Stimulated activated CD8-positive, alpha-beta memory T cell treated with anti-CD3 and anti-CD28 coated beads, Interleukin-12 subunit alpha, Interleukin-12 subunit beta, amount 100 ng/mL, for 4 hours (primary cell): ENCODE data around the gene MUC20.
"Not testable (repeated sequence)": the region's sequence is repeated elsewhere in the genome, so short reads cannot be mapped to it uniquely, and the experiment has no call there.

Experiments used
- DNase-seq: peaks from one replicate; pipeline ENCODE4 v3.0.0-alpha.2; 2020; ENCODE audit warnings: low read depth

The MUC20 gene

DNA sequence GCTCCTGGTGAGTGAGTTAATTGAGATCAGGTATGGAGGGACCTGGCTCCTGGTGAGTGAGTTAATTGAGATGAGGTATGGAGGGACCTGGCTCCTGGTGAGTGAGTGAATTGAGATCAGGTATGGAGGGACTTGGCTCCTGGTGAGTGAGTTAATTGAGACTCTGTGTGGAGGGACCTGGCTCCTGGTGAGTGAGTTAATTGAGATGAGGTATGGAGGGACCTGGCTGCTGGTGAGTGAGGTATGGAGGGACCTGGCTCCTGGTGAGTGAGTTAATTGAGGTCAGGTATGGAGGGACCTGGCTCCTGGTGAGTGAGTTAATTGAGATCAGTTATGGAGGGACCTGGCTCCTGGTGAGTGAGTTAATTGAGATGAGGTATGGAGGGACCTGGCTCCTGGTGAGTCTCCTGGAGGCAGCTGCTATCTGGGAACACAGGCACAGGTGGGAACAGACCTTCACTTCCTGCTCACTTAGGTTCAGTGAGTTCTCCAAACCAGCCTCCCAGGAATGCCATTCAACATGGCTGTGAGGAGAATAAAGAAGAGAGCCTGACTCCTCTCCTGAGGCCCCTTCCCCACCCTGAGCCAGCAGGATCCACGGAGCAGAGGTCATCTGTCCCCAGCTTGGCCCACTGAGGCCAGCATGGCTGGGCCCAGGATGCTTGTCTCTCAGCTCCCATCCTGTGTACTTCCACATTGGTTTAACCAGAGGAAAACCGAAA lies 9.5 kb upstream of the MUC20 start:
- not testable (repeated sequence) for DNase-seq

DNA sequence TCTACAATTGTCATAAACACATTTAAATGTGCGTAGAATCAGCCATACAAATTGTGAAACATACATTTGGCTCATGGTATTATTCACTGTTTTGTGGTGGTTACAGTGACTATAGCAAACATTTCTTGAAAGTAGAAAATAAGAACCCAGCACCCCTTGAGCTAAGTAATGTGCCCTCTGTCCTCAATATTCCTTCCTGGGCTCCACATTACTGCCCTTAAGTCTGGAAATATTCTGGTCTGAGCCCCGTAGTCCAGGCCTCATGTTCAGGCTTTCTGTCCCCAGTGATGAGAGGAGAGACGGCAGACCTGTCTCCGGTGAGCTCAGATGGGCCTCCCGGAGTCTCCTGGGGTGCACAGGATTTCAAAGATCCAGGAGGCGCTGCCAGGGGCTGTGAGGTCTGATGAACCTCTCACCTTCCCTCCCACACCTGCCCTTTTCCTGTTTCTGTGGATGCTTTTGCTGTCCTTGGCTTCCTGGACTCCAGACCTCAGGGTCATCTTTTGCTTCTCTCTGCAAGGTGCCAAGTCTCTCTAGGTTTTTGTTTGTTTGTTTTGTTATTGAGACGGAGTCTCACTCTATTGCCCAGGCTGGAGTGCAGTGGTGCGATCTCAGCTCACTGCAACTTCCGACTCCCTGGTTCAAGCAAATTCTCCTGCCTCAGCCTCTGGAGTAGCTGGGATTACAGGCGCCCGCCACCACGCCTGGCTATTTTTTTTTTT lies 8.8 kb upstream of the MUC20 start:
- no peak for DNase-seq

DNA sequence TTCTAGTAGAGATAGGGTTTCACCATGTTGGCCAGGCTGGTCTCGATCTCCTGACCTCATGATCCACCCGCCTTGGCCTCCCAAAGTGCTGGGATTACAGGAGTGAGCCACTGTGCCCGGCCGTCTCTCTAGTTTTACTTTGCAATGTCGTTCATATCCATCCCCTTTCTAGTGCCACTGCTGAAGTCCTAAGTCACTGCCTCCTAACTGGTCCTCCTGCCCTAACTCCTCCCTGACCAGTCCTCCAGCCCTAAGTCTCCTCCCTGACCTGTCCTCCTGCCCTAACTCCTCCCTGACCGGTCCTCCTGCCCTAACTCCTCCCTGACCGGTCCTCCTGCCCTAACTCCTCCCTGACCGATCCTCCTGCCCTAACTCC lies 8.3 kb upstream of the MUC20 start:
- DNase-seq = not testable (repeated sequence)

DNA sequence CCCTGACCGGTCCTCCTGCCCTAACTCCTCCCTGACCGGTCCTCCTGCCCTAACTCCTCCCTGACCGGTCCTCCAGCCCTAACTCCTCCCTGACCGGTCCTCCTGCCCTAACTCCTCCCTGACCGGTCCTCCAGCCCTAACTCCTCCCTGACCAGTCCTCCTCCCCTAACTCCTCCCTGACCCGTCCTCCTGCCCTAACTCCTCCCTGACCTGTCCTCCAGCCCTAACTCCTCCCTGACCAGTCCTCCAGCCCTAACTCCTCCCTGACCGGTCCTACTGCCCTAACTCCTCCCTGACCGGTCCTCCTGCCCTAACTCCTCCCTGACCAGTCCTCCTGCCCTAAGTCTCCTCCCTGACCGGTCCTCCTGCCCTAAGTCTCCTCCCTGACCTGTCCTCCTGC lies 7.6 kb upstream of the MUC20 start:
- not testable (repeated sequence) for DNase-seq

DNA sequence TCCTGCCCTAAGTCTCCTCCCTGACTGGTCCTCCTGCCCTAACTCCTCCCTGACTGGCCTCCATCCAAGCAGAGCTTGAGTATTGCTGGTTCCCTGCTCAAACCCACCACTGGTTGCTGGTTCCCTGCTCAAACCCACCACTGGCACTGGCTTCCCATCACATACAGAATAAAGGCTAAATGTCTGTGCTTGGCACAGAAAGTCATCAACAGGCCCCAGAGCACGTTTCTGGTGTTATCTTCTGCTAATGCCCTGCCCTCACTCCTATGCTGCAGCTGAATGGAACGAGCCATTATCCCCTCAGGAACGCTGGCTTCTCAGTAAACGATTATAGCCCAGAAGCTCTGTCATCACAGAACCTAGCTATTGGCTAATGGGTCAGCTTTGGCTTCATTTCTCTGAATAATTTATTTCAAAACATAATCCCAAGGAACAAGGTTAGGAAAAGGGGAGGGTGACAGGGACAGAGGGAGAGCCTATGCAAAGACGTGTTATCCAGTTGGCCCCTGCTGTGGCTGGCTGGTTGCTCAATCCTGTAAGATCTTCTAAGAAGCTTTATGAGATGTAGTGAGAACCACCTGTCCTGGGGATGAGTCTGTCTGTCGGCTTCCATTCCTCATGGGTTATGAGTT lies 6.3 kb upstream of the MUC20 start:
- no peak for DNase-seq

DNA sequence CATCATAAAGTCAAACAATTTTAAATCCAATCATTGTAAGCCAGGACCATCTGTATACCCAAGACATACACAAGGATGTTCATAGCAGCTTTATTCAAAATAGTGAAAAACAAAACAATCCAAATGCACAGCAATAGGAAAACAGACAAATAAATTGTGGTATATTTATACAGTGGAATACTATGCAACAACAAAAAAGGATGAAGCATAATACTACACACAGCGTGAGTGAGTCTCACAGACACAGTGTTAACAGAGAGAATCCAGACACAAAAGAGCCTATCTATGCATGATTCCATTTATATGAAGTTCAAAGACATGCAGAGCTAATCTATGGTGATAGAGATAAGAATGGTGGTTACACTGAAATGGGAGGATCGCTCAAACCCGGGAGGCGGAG lies 5.6 kb upstream of the MUC20 start:
- no peak for DNase-seq

DNA sequence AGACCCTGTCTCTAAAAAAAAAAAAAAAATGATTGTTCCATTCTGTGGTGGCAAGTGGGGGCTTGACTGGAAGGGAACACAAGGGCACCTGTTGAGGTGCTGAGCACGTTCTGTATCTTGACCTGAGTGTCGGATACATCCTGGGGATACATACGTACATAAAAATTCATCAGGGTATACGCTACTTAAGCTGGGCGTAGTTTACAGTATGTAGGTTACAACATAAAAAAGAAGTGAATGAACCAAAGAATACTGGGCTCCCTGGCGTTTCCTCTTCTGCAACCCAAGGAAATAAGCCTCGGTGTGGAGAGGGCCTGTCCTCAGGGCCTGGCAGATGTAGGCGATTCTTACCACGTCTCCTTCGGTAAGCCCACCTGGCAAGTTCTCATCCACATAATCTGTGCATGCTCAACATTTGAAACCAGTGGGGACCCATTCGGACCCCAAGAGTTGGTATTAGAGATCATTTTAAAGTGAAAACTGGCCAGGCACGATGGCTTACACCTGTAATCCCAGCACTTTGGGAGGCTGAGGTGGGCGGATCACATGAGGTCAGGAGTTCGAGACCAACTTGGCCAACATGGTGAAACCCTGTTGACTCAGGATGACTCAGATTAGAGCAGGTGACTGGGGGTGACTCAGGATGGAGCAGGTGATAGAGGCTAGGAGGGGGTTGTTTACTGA lies 5.1 kb upstream of the MUC20 start:
- DNase-seq = no peak

DNA sequence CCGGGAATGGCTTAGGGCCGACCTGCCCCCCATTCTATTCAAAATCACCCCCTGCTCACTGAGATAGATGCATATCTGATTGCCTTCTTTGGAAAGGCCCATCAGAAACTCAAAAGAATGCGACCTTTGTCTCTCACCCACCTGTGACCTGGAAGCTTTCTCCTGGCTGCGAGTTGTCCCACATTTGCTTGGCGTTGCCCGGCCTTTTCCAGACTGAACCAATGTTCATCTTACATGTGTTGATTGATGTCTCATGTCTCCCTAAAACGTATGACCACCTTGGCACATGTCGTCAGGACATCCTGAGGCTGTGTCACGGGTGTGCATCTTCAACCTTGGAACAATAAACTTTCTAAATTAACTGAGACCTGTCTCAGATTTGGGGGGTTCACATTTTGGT lies 3.4 kb upstream of the MUC20 start:
- DNase-seq = no peak

DNA sequence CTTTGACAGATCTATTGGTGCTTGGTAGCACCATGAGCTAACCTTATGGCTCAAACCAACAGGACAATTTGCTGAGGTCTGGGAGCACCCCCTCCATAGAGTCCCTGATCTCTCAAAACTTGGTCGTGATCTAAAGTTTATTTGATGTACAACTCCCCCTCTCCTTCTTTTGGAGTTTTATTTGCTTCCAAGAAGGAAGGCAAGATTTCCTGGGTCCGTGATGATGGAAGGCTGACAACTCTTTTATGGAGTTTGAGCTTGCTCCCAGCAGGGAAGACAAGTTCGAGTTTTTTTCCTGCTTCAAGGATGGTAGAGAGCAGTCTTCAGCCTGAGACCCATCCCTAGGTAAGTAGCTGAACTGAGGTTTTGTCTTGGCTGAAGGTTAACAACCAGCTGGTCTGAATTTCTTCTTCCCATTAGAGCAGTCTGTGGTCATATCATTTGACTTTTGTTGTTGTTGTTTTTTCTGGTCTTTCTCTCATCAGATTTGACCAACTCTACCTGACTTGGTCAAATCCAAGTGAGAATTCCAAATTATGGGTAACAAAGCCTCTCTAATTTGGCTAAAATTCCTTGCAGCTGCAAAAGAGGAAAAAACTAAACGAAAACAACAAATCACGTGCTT lies 2.8 kb upstream of the MUC20 start:
- DNase-seq = no peak

DNA sequence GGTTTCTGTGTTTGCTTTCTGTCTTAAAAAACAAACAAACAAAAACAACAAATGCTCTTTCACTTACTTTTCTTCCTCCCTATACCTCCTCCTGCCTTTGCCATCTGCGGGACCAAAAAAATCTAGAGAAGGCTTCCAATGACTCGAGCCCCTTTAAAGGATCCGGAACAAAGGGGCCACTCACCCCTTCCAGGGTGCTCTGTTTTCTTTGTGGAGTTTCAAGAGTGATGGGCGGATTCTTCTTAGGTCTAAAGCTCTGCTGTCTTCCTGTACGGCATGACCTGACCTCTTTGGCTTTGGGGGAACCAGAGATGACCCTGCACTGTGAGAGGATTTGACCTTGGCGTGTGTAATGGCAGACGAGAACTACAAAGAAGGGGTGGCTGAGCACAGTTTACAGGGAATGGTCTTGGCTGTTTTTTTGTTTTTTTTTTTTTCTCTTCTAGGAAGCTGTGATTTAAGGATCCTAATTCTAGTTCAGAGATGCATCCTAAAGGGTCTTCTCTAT lies 2.2 kb upstream of the MUC20 start:
- no peak for DNase-seq

DNA sequence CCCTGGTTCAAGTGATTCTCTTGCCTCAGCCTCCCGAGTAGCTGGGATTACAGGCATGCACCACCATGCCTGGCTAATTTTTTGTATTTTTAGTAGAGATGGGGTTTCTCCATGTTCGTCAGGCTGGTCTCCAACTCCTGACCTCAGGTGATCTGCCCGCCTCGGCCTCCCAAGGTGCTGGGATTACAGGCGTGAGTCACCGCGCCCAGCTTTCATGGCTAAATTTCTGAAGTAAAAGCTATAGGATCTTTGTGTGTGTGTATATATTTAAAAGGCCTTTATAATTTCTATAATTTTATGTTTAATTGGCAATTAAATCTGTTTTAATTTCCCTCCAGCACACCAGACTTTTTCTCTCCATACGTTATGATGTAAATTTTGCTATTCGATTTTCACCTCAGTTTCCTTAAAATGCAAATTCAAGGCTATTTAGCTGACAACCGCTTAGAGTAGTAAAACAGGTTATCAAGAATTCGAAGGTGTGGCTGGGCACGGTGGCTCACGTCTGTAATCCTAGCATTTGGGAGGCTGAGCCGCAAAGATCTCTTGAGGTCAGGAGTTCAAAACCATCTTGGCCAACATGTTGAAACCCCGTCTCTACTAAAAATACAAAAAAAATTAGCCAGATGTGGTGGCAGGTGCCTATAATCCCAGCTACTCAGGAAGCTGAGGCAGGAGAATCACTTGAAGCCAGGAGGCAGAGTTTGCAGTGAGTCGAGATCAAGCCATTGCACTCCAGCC lies 1.1 kb upstream of the MUC20 start:
- not testable (repeated sequence) for DNase-seq

DNA sequence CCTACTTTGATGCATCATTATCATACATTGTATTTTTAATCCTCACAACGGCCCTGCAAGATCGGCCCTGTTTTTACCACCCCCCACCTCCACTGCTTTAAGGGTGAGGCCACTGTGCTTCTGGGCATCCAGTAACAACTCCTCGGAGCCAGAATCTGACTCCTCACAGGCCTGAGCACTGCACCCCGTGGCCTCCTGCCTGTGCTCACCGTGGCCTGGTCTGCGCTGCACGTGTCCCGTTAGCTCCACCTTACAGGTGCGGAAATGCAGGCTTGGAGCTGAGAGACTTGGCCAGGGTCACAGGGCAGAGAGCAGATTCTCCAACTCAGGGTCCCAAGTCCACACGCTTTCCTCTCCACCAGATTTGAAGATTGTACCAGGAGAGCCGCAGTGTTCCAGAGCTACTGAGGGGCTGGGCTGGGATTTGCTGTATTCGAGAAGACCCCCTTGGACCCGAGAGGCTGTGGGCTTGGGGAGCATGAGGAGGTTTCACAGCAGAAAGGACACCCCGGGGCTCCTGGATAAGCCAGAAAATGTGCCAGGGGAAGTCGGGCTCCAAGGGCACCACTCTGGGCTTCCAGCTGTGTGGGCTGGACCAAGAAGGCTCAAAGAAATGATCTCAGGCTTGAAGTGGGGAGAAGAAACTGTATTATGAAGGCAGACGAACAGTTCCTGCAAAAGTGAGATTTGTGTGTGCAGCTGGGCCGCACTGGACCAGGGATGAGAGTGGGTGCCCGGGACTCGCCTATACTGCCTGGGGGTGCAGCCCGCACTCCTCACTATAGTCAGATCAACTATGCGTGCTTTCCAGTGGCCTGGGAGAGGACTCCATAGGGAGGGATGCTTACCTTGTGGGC lies 1.6 kb downstream of the MUC20 start:
- not testable (repeated sequence) for DNase-seq

DNA sequence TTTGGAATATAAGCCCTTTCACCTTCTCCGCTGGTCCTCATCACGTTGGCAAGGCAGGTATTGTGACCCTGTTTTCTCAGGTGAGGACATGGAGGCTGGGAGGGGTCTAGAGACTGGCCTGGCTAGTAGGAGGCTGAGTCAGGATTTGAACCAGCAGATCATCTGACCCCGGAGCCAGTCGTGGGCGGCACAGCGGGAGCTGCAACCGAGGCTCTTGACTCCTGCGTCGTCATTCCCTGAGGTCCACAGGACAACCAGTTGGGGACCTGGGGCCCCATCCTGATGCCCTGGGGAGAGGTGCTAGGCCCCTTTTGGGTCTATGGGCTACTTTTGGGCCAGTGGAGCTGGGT lies 2.2 kb downstream of the MUC20 start:
- not testable (repeated sequence) for DNase-seq

DNA sequence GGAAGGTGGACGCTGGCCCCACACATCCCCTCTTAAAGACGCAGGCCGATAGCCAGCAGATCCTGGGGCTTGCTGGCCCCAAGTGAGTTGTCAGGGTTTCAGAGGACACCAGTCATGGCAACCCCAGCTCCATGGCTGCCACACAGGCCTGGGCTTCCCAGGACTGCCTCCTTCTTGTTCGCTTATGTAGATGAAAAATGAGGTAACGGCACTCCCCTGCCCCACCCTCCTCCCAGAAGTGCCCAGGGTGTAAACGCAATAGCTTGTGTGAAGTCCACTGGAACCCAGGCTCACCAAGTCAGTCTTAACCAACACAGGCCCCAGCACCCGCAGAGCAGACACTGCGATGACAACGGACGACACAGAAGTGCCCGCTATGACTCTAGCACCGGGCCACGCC lies 3.6 kb downstream of the MUC20 start:
- DNase-seq = not testable (repeated sequence)

DNA sequence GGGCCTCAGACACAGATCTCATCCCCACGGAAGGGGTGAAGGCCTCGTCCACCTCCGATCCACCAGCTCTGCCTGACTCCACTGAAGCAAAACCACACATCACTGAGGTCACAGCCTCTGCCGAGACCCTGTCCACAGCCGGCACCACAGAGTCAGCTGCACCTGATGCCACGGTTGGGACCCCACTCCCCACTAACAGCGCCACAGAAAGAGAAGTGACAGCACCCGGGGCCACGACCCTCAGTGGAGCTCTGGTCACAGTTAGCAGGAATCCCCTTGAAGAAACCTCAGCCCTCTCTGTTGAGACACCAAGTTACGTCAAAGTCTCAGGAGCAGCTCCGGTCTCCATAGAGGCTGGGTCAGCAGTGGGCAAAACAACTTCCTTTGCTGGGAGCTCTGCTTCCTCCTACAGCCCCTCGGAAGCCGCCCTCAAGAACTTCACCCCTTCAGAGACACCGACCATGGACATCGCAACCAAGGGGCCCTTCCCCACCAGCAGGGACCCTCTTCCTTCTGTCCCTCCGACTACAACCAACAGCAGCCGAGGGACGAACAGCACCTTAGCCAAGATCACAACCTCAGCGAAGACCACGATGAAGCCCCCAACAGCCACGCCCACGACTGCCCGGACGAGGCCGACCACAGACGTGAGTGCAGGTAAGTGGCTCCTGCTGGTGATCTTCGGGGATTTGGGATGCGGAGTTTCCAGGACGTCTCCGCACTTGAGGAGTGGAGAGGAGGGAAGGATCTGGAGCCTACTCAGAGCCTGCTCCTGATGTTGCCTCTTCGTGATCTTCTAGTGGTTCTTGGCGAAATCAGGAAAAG lies 5.3 kb downstream of the MUC20 start:
- DNase-seq = not testable (repeated sequence)

DNA sequence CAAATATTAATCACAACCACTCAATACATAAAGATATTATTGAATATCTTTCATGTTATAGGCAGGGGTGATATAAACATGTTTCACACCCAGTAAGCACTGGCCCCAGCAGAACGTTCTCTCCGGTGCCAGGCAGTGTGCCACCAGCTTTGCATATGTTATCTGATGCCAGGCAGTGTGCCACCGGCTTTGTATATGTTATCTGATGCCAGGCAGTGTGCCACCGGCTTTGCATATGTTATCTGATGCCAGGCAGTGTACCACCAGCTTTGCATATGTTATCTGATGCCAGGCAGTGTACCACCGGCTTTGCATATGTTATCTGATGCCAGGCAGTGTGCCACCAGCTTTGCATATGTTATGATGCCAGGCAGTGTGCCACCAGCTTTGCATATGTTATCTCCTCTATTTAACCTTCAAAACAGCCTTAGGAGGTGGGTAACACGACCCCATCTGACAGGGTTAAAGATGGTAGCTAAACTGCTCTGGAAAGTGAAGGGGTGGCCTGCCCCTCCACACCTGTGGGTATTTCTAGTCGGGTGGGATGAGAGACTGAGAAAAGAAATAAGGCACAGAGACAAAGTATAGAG lies 6.9 kb downstream of the MUC20 start:
- no peak for DNase-seq

DNA sequence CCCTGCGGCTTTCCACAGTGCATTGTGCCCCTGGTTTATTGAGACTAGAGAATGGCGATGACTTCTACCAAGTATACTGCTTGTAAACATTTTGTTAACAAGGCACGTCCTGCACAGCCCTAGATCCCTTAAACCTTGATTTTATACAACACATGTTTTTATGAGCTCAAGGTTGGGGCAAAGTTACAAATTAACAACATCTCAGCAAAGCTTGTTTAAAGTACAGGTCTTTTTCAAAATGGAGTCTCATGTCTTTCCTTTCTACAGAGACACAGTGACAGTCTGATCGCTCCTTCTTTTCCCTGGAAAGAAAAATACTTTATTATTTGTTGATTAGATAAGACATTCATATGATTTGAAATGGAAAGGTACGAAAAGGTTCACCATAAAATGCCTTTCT lies 8.0 kb downstream of the MUC20 start:
- DNase-seq = not testable (repeated sequence)

DNA sequence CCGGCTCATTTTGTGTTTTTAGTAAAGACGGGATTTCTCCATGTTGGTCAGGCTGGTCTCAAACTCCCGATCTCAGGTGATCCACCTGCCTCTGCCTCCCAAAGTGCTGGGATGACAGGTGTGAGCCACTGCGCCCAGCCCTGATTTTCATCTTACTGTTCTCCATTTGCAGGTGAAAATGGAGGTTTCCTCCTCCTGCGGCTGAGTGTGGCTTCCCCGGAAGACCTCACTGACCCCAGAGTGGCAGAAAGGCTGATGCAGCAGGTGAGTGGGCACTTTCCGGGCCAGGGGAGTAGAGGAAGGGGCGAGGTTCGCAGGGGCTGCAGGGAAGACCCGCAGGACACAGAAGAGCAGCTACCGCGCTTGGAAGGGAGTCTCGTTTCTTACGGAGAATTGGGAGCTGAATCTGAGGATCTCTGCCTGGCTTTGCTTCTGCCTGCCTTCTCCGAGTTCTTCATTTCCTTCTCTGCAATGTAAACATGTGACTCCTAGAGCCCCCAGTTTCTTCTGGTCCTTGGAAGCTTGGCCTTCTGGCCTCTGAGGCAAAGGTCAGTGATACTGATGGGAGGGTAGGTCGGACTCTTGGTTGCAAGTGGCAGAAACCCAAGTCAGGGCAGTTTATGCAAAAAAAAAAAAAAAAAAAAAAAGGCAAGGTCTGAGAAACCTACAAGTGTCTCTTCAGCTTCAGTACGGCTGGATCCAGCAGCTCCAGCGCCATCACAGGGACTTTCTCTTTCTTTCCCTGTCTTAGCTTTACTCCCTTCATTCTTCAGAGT lies 8.9 kb downstream of the MUC20 start:
- DNase-seq = no peak
